GM10266 (cell line): ENCODE measurements around the gene PAGR1.

Experiments
- DNase-seq: peaks from one replicate; pipeline ENCODE4 v3.0.0; 2012; ENCODE audit errors: extremely low spot score
- CTCF ChIP-seq: IDR thresholded peaks from 2 replicates; pipeline ENCODE4 v1.5.1; 2012; ENCODE audit warnings: mild to moderate bottlenecking, low read depth; ENCODE audit not compliant: control insufficient read depth, insufficient read depth; ENCODE audit errors: missing control alignments

PAGR1 gene

GRCh38 chr16:29819506-29819905, 3.6 kb downstream of the PAGR1 start:
- no peak for DNase-seq
- TF ChIP-seq CTCF, result no peak

- DNase-seq, result peak; percentile 67
- TF ChIP-seq CTCF, result no peak
Measured at GRCh38 chr16:29820271-29820701, 4.3 kb downstream of the PAGR1 start, which contains the start of gene MVP. Gene MVP, plus strand, starts transcription at chr16:29820462. Its CDS starts 10,088 bp downstream, at chr16:29830550.

- TF ChIP-seq CTCF, result no peak
- DNase-seq, result peak; percentile 58
Measured at GRCh38 chr16:29820730-29821642, 5.0 kb downstream of the PAGR1 start.

- DNase-seq, result no peak
- TF ChIP-seq CTCF, result no peak
Measured at GRCh38 chr16:29821643-29822115, 5.7 kb downstream of the PAGR1 start.

GRCh38 chr16:29824589-29825144, 8.7 kb downstream of the PAGR1 start:
- no peak for TF ChIP-seq CTCF
- no peak for DNase-seq

GRCh38 chr16:29825145-29826044, 9.4 kb downstream of the PAGR1 start:
- peak; percentile 72 for DNase-seq
- no peak for TF ChIP-seq CTCF

GRCh38 chr16:29826342-29826695, 10.4 kb downstream of the PAGR1 start:
- TF ChIP-seq CTCF, result no peak
- DNase-seq, result no peak
